B cell (primary cell): ENCODE measurements around the gene SLC9A9. TPM values are rescaled to one million over a fixed set of nuclear protein-coding genes. Genes with fewer than 3 reads are reported as not detected.
A peak's percentile ranks its signal among the peaks of the same experiment; 100 is the strongest.

Source experiments
- ATAC-seq: fragments of 200-7000 bp; cut with Tn5 transposase; one replicate; pipeline ENCODE4 v1.10.0; 2021; ENCODE audit warnings: low read depth, mild to moderate bottlenecking, moderate number of reproducible peaks, moderate library complexity
- CTCF ChIA-PET: fragments of 350-600 bp; sonication (Branson Sonifier 250); formaldehyde crosslinking; loops from one replicate; lab custom pipeline; 2021; ENCODE audit warnings: antibody characterized with exemption, inconsistent platforms; lab: Charles Lee
- POLR2A ChIA-PET: fragments of 350-600 bp; sonication (Branson Sonifier 250); formaldehyde crosslinking; loops from one replicate; lab custom pipeline; 2021; ENCODE audit warnings: antibody characterized with exemption; lab: Charles Lee
- DNase-seq: peaks from one replicate; pipeline ENCODE4 v3.0.0; 2013
- H2AFZ ChIP-seq: 2 replicates; pipeline ENCODE4 v1.6.1; 2012; ENCODE audit warnings: mild to moderate bottlenecking, low read depth, low read length; ENCODE audit not compliant: insufficient read depth, poor library complexity, severe bottlenecking
- H3K27ac ChIP-seq, 2 donors: 1 replicate in 1 of 2; 2 replicates in 1 of 2; pipeline ENCODE4 v1.5.1; 2012 to 2013; ENCODE audit warnings: low read length in 2 of 2, mild to moderate bottlenecking in 2 of 2, moderate library complexity in 1 of 2
- H3K27me3 ChIP-seq, 4 experiments: fragments of 200-600 bp in 1 of 4; sonication (generic) in 1 of 4; replicated peaks in 1 of 4; 1 replicate in 2 of 4; 2 replicates in 2 of 4; pipeline versions ENCODE4 v1.6.1 to v1.7.0; 2013 to 2016; ENCODE audit warnings: low read length in 3 of 4, mild to moderate bottlenecking in 2 of 4, mixed read lengths in 1 of 4, moderate library complexity in 1 of 4; ENCODE audit not compliant: insufficient read depth in 4 of 4, control insufficient read depth in 3 of 4; ENCODE audit errors: control extremely low read depth in 1 of 4
- H3K36me3 ChIP-seq, 2 experiments: replicated peaks in 1 of 2; 1 replicate in 1 of 2; 2 replicates in 1 of 2; pipeline versions ENCODE4 v1.6.1 to v1.7.1; 2013; ENCODE audit warnings: low read length in 1 of 2; ENCODE audit not compliant: insufficient read depth in 2 of 2, control insufficient read depth in 1 of 2; ENCODE audit errors: control extremely low read depth in 1 of 2, extremely low read depth in 1 of 2
- H3K4me1 ChIP-seq, 2 donors: fragments of 200-600 bp in 1 of 2; sonication (generic) in 1 of 2; 1 replicate in 1 of 2; 2 replicates in 1 of 2; pipeline versions ENCODE4 v1.5.1 to v1.6.1; 2013 to 2017; ENCODE audit warnings: low read length in 2 of 2; ENCODE audit not compliant: control insufficient read depth in 2 of 2, insufficient read depth in 2 of 2
- H3K4me2 ChIP-seq: replicated peaks from 2 replicates; pipeline ENCODE3; 2012; ENCODE audit warnings: mild to moderate bottlenecking, low read depth, low read length; ENCODE audit not compliant: poor library complexity, severe bottlenecking
- H3K4me3 ChIP-seq, 5 experiments: fragments of 200-600 bp in 1 of 5; sonication (generic) in 1 of 5; 1 replicate in 3 of 5; 2 replicates in 2 of 5; pipeline versions ENCODE4 v1.5.1 to v1.7.0; 2011 to 2016; ENCODE audit warnings: low read length in 4 of 5, mild to moderate bottlenecking in 4 of 5, low read depth in 2 of 5, control low read depth in 1 of 5, moderate library complexity in 1 of 5; ENCODE audit not compliant: insufficient read depth in 1 of 5; ENCODE audit errors: control extremely low read depth in 1 of 5, extremely low read depth in 1 of 5
- H3K79me2 ChIP-seq: fragments of 200-600 bp; sonication (generic); one replicate; pipeline ENCODE4 v1.6.0; 2016; ENCODE audit warnings: low read length; ENCODE audit not compliant: control insufficient read depth, insufficient read depth
- H3K9ac ChIP-seq: fragments of 200-600 bp; sonication (generic); 2 replicates; pipeline ENCODE4 v1.6.1; 2017; ENCODE audit warnings: mild to moderate bottlenecking, low read length, moderate library complexity
- H3K9me3 ChIP-seq, 3 donors: one replicate each; pipeline versions ENCODE4 v1.6.1 to v1.7.1; 2013; ENCODE audit warnings: low read length in 2 of 3; ENCODE audit not compliant: control insufficient read depth in 2 of 3, insufficient read depth in 1 of 3; ENCODE audit errors: control extremely low read depth in 1 of 3
- H4K20me1 ChIP-seq: 2 replicates; pipeline ENCODE4 v1.6.0; 2012; ENCODE audit warnings: mild to moderate bottlenecking, low read length; ENCODE audit not compliant: insufficient read depth, control insufficient read depth, poor library complexity, severe bottlenecking
- H3K27ac Mint-ChIP-seq: one replicate; pipeline ENCODE4 v1.8.0; 2021; ENCODE audit warnings: mixed read lengths
- H3K27me3 Mint-ChIP-seq: one replicate; pipeline ENCODE4 v1.8.0; 2021; ENCODE audit warnings: mixed read lengths
- H3K4me1 Mint-ChIP-seq: one replicate; pipeline ENCODE4 v1.8.0; 2021; ENCODE audit warnings: mixed read lengths
- H3K4me3 Mint-ChIP-seq: one replicate; pipeline ENCODE4 v1.8.0; 2021; ENCODE audit warnings: mixed read lengths
- H3K9me3 Mint-ChIP-seq: one replicate; pipeline ENCODE4 v1.8.0; 2022; ENCODE audit warnings: mixed read lengths; ENCODE audit not compliant: insufficient read depth
- EZH2 ChIP-seq: IDR thresholded peaks from 2 replicates; pipeline ENCODE4 v1.6.1; 2012; ENCODE audit warnings: borderline replicate concordance, low read depth, mild to moderate bottlenecking, moderate library complexity, low read length; ENCODE audit not compliant: insufficient read depth, poor library complexity, severe bottlenecking
- WGBS: methylation state at CpG from one replicate; pipeline ENCODE4 v1.1.5; 2013; ENCODE audit warnings: missing lambda C conversion rate; ENCODE audit not compliant: insufficient coverage; 5-methylcytosine and 5-hydroxymethylcytosine counted together
- intact Hi-C: fragments of 100-400 bp; cut with micrococcal nuclease; formaldehyde crosslinking; loops from one replicate; pipeline ENCODE4 v1.10.0; 2022
- polyA plus RNA-seq: library from polyadenylated mRNA; depleted of rRNA; stranded (reverse); fragments of >200 nt; gene quantifications from 2 replicates; pipeline ENCODE4 v1.2.3, GENCODE V29; 2012
- total RNA-seq, 2 donors: library from RNA; stranded (reverse); fragments of 120-200 nt in 1 of 2; gene quantifications; 1 replicate in 1 of 2; 2 replicates in 1 of 2; pipeline versions ENCODE4 v1.2.3 to v1.2.4, GENCODE V29; 2013 to 2022
- TF ChIP-seq, protein P1 (sequence below): fragments of 200-600 bp; IDR thresholded peaks from one replicate; pipeline ENCODE4 v1.8.0; 2022; ENCODE audit warnings: antibody characterized with exemption, mild to moderate bottlenecking

Gene SLC9A9
- total and polyA plus RNA-seq, 2 donors (not counting 1 experiment from before 2014, with no cell fraction given) = 7.7 to 17.3 TPM

DNA sequence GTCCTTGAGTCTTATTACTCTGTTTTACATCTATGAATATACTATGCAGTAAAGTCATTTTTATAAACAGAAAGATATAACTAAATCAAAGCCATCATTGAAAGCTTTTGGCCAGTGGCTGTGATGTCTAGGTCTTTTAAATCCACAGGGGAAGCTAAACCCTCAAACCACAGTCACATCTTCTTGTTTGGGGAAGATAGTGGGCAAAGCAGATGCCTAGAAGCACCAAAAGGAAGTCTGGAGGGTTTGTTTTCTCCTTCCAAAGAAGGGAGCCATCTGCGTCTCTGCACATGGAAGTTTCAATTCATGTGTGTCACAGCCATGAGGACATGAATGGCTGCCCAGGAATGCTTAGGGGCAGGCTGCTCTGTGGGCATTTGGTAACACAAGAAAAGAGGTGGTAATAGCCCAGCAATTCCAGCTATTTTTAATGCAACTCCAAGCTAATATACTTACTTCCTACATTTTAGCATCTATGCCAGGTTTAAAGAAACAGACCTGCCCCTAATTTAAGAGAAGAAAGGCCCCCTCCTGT is 322.2 kb downstream of the SLC9A9 start:
- CTCF ChIA-PET = no interaction called here
- TF ChIP-seq, protein P1, sequence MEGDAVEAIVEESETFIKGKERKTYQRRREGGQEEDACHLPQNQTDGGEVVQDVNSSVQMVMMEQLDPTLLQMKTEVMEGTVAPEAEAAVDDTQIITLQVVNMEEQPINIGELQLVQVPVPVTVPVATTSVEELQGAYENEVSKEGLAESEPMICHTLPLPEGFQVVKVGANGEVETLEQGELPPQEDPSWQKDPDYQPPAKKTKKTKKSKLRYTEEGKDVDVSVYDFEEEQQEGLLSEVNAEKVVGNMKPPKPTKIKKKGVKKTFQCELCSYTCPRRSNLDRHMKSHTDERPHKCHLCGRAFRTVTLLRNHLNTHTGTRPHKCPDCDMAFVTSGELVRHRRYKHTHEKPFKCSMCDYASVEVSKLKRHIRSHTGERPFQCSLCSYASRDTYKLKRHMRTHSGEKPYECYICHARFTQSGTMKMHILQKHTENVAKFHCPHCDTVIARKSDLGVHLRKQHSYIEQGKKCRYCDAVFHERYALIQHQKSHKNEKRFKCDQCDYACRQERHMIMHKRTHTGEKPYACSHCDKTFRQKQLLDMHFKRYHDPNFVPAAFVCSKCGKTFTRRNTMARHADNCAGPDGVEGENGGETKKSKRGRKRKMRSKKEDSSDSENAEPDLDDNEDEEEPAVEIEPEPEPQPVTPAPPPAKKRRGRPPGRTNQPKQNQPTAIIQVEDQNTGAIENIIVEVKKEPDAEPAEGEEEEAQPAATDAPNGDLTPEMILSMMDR = no peak
- TF ChIP-seq EZH2 = no peak
- H3K27me3 ChIP-seq = no peaks in the 10 kb centered on the region
- H3K9me3 ChIP-seq = no peaks in the 10 kb centered on the region
- no peaks in the 10 kb centered on the region for H3K36me3 ChIP-seq
- peak overlapping the region; percentile 30 for H2AFZ ChIP-seq
- Mint-ChIP-seq H3K9me3 (peaks cover 3% of the 10 kb centered on the region), H3K27me3 (no peaks in the 10 kb centered on the region), H3K27ac (peak overlapping the region; percentile 21), H3K4me1 (peaks cover 58% of the 10 kb centered on the region), H3K4me3 (no peak overlapping the region)
- H3K4me1 ChIP-seq = peaks cover 49 to 57% of the 10 kb centered on the region in 2 donors
- DNase-seq (no peak), ATAC-seq (no peak)
- H3K4me2 ChIP-seq = peak overlapping the region; percentile 75
- H3K4me3 ChIP-seq = no peak overlapping the region
- intact Hi-C loops = loop anchor here (2.0 to 5.0 kb wide), 2 partner anchors 15 to 39 kb away; no protein-coding TSS in a partner anchor
- no peaks in the 10 kb centered on the region for H4K20me1 ChIP-seq
- 0% methylated on average over 1 of the region's 1 CpG for WGBS
- H3K27ac ChIP-seq = no peak overlapping the region
- H3K79me2 ChIP-seq = no peaks in the 10 kb centered on the region
- POLR2A ChIA-PET = no interaction called here
- H3K9ac ChIP-seq = no peak overlapping the region

DNA sequence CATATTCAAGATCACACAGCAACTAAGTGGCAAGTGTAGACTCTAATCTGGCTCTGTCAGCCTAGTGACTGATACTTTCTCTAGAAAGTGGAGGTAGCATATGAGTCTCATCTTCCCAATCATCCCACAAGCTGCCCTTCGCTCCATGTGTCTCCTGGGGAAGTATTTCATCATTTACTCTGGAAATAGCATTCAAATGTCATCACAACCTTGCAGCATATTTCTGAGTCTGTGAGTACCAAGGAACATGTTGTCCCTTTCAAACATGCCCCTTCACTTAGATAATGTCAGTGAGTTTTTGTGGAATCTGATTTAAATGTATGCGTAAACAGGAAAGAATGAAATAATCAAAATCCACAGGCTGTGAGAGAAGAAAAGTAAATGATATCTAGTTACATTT is 322.9 kb downstream of the SLC9A9 start:
- ATAC-seq = no peak
- no peak overlapping the region for H3K4me3 Mint-ChIP-seq
- intact Hi-C loops = loop anchor here (5.0 kb wide), 1 partner anchor 38 kb away; no protein-coding TSS in a partner anchor

More for the DNA sequence above, 322.9 kb downstream of the SLC9A9 start:
- Histone ChIP-seq H3K79me2 (no peaks in the 10 kb centered on the region), H3K4me2 (no peak overlapping the region), H3K4me1 (peaks cover 42 to 50% of the 10 kb centered on the region in 2 donors), H3K9ac (no peak overlapping the region), H4K20me1 (no peaks in the 10 kb centered on the region), H2AFZ (no peak overlapping the region), H3K36me3 (no peaks in the 10 kb centered on the region), H3K27me3 (no peaks in the 10 kb centered on the region), H3K27ac (no peak overlapping the region), H3K4me3 (no peak overlapping the region), H3K9me3 (no peaks in the 10 kb centered on the region)
- no peak overlapping the region for H3K27ac Mint-ChIP-seq
- no peak for DNase-seq
- peaks cover 52% of the 10 kb centered on the region for H3K4me1 Mint-ChIP-seq
- no CpG with 5 or more reads among the region's 2 CpGs for WGBS
- H3K27me3 Mint-ChIP-seq = no peaks in the 10 kb centered on the region
- H3K9me3 Mint-ChIP-seq = peaks cover 3% of the 10 kb centered on the region
- TF ChIP-seq EZH2 = no peak
- TF ChIP-seq, protein P1 = no peak
- ChIA-PET CTCF (no interaction called here), POLR2A (no interaction called here)
